Activated CD4-positive, alpha-beta T cell treated with anti-CD3 and anti-CD28 coated beads, Interleukin-2, amount 10 ng/mL, durations not matched to agents 24 days and 14 days (primary cell): ENCODE data around the gene SYNPR. TPM values are rescaled to one million over a fixed set of nuclear protein-coding genes. Genes with fewer than 3 reads are reported as not detected.

Source experiments
- DNase-seq: peaks from one replicate; pipeline ENCODE4 v3.0.0; 2022
- H3K27ac Mint-ChIP-seq: one replicate; pipeline ENCODE4 v1.8.0; 2022; ENCODE audit warnings: mild to moderate bottlenecking, mixed read lengths
- H3K27me3 Mint-ChIP-seq: one replicate; pipeline ENCODE4 v1.8.0; 2022; ENCODE audit warnings: mixed read lengths
- H3K36me3 Mint-ChIP-seq: one replicate; pipeline ENCODE4 v1.8.0; 2022; ENCODE audit warnings: low read depth, mild to moderate bottlenecking, mixed read lengths
- H3K4me1 Mint-ChIP-seq: one replicate; pipeline ENCODE4 v1.8.0; 2021; ENCODE audit warnings: mixed read lengths
- H3K4me3 Mint-ChIP-seq: one replicate; pipeline ENCODE4 v1.8.0; 2022; ENCODE audit warnings: mild to moderate bottlenecking, moderate library complexity, mixed read lengths
- H3K9me3 Mint-ChIP-seq: one replicate; pipeline ENCODE4 v1.8.0; 2021; ENCODE audit warnings: mixed read lengths
- intact Hi-C: fragments of 100-400 bp; cut with micrococcal nuclease; formaldehyde crosslinking; loops from one replicate; pipeline ENCODE4 v1.15.1; 2023
- total RNA-seq: library from RNA; stranded (reverse); gene quantifications from 2 replicates; pipeline ENCODE4 v1.2.3, GENCODE V29; 2022

Gene SYNPR
- total RNA-seq, 1 donor from 2014 or later: not detected

DNA sequence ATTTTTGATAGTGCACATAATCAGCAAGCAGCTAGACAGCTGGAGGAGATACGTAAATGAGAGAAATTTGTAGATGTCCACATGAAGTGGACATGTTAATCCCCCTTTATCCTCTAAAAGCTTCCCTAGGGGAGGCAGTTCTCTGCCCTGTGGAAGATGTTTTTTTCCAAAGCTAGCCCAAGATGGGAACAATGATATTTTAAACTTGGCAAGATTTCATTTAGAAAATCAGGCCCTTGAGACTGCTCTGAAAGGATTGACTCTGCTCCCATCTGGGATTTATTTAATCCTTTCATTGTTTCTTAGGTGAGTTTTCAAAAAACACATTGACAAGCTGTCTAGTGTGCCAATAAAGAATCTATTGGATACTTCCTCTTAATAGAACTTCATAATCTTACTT is 92.0 kb downstream of the SYNPR start:
- intact Hi-C loops: no loop called here
- H3K4me3 Mint-ChIP-seq: no peak overlapping the region
- H3K27me3 Mint-ChIP-seq: no peaks in the 10 kb centered on the region
- no peak for DNase-seq
- H3K36me3 Mint-ChIP-seq: no peaks in the 10 kb centered on the region
- H3K27ac Mint-ChIP-seq: no peak overlapping the region
- no peaks in the 10 kb centered on the region for H3K4me1 Mint-ChIP-seq
- no peaks in the 10 kb centered on the region for H3K9me3 Mint-ChIP-seq

DNA sequence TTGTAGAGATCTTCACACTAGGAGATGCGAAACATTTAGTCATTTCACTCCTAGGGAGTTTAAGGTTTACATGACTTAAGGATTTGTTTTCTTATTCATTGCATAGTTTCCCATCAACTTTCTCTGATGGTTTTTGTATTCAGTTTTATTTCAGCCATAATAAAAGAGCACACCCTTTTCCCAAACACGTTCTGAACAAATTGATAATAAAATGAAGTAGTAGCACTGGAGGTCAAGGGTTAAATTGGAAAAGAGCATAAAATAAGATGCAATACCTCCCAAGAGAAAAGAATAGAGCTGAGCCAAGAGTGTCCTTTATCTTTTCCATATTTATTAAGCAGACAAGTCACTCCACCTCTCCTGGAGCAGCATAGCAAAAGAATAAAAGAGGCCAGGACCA is 104.9 kb downstream of the SYNPR start:
- intact Hi-C loops: no loop called here
- H3K4me1 Mint-ChIP-seq: no peaks in the 10 kb centered on the region
- no peak overlapping the region for H3K27ac Mint-ChIP-seq
- H3K9me3 Mint-ChIP-seq: no peaks in the 10 kb centered on the region
- DNase-seq: no peak
- no peak overlapping the region for H3K4me3 Mint-ChIP-seq
- no peaks in the 10 kb centered on the region for H3K36me3 Mint-ChIP-seq
- no peaks in the 10 kb centered on the region for H3K27me3 Mint-ChIP-seq

DNA sequence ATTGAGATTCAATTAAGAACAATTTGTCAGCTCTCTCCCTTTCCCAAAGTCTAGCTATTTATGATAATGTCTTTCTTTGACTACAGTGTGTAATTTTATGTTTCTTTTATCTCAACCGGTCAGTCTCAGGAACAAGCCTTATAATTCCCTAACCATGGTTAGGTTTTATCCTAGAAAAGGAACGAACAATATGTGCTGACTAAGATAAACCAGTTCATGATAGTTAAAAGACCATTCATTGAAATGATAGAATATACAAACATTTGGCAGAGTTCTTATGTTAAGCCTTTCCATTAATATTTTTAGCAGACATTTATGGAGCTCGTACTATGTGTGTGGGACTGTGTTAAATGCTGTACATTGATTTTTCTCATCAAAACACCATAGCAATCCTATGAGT is 106.3 kb downstream of the SYNPR start:
- no peak overlapping the region for H3K4me3 Mint-ChIP-seq
- no peaks in the 10 kb centered on the region for H3K9me3 Mint-ChIP-seq
- no peaks in the 10 kb centered on the region for H3K4me1 Mint-ChIP-seq
- no peak for DNase-seq
- H3K27me3 Mint-ChIP-seq: no peaks in the 10 kb centered on the region
- intact Hi-C loops: no loop called here
- H3K36me3 Mint-ChIP-seq: no peaks in the 10 kb centered on the region
- no peak overlapping the region for H3K27ac Mint-ChIP-seq

DNA sequence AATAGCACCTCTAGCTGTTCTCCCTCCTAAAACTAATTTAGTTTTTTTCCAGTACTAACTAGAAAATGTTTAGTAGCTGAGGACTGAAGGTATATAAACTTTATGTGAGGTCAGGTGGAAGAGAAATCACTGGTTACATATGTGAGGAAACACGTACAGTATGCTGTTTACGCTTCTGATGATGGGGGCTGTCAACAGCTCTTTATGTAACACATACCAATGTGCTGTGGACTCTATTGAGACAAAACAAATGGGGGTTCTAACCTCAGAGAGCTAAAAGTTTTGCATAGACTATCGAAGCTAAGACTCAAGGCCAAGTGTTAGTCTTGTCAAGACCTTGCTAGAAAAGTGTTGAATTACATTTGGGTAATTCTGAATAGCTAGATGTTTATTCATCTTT is 107.5 kb downstream of the SYNPR start:
- no peak for DNase-seq
- Mint-ChIP-seq H3K27me3 (no peaks in the 10 kb centered on the region), H3K27ac (no peak overlapping the region), H3K4me3 (no peak overlapping the region), H3K9me3 (no peaks in the 10 kb centered on the region), H3K4me1 (no peaks in the 10 kb centered on the region), H3K36me3 (no peaks in the 10 kb centered on the region)
- intact Hi-C loops: no loop called here

DNA sequence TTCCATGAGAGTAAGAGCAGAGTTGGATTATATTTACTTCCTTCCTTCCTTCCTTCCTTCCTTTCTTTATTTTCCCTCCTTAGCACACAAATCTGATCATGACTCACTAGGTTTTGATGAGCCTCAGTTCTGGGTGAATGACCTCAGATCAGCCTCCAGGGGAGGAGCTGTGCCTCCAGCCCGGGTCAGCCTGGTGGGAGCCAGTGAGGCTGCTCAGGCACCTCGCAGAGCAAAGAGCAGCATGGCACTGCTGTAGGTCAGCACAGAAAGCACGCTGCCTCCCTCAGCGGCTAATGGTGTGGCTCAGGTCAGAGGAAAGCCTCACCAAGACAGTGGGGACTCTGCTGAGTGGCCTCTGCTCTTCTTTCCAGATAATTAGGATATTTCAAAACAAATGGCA is 108.5 kb downstream of the SYNPR start:
- Mint-ChIP-seq H3K4me1 (no peaks in the 10 kb centered on the region), H3K4me3 (no peak overlapping the region), H3K9me3 (no peaks in the 10 kb centered on the region), H3K27me3 (no peaks in the 10 kb centered on the region), H3K27ac (no peak overlapping the region), H3K36me3 (no peaks in the 10 kb centered on the region)
- intact Hi-C loops: no loop called here
- DNase-seq: no peak

DNA sequence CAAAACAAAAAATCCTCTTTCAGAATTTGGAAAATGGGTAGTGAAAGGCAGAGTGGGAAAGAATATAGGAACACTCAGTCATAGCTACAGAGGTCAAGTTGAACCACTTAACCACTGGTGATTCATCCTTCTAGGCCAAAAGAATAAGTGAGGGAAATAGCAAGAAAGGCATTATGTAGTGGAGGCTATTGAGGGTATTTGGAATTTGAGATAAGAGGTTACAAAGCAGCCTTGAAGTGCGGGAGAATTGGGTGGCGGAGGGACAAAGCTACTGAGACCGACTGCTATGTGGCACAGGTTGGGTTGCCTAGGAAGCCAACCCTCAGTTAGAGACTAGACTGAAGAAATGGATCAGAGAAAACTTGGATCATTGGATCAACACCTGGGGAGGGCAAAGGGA is 109.5 kb downstream of the SYNPR start:
- Mint-ChIP-seq H3K4me3 (no peak overlapping the region), H3K36me3 (no peaks in the 10 kb centered on the region), H3K27me3 (no peaks in the 10 kb centered on the region), H3K9me3 (no peaks in the 10 kb centered on the region), H3K27ac (no peak overlapping the region), H3K4me1 (no peaks in the 10 kb centered on the region)
- DNase-seq: no peak
- intact Hi-C loops: no loop called here

DNA sequence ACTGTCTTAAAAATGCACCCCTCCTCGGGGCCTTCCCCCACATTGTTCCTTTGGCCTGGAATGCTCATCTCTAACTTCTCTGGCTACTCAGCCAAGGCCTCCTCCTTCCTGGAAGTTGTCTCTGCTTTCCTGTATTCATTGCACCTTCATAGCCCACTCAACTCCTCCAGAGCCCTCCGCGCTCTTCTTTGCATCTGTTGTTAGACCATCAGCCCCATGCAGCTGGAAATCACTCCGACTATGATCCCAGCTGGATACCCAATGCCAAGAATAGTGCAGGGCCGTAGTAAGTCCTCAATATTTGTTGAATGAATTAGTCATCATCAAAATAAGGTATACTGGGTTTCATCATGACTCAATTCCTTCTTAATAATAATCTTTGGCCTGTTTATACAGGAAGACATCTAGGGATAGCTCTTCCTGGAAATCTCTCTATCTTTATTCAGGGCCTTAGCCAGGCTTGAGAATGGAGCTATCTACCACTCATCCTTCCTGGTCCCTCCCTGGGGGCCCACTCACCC is 112.7 kb downstream of the SYNPR start:
- Mint-ChIP-seq H3K27me3 (no peaks in the 10 kb centered on the region), H3K9me3 (no peaks in the 10 kb centered on the region), H3K4me3 (no peak overlapping the region), H3K4me1 (no peaks in the 10 kb centered on the region), H3K36me3 (no peaks in the 10 kb centered on the region), H3K27ac (no peak overlapping the region)
- no peak for DNase-seq
- intact Hi-C loops: no loop called here

DNA sequence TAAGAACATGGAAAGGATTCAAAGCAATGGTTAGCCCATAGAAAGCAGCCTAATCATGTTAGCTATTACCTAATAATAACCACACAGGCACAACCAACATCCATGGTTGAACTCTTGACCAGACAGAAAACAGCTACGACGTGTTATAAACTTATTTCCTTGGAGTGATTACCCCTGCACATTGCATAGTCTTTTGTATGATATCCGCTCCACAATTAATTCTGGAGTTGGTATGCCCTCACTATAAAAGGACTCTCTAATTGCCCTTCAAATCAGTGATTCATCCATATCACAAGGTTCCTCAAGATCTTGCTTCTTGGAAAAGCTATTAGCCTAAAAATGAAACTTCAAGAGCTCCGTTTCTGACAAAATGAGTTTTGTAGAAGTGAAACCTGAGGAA is 117.9 kb downstream of the SYNPR start:
- DNase-seq: no peak
- intact Hi-C loops: no loop called here
- Mint-ChIP-seq H3K9me3 (no peaks in the 10 kb centered on the region), H3K27ac (no peak overlapping the region), H3K27me3 (no peaks in the 10 kb centered on the region), H3K4me3 (no peak overlapping the region), H3K4me1 (no peaks in the 10 kb centered on the region), H3K36me3 (no peaks in the 10 kb centered on the region)

DNA sequence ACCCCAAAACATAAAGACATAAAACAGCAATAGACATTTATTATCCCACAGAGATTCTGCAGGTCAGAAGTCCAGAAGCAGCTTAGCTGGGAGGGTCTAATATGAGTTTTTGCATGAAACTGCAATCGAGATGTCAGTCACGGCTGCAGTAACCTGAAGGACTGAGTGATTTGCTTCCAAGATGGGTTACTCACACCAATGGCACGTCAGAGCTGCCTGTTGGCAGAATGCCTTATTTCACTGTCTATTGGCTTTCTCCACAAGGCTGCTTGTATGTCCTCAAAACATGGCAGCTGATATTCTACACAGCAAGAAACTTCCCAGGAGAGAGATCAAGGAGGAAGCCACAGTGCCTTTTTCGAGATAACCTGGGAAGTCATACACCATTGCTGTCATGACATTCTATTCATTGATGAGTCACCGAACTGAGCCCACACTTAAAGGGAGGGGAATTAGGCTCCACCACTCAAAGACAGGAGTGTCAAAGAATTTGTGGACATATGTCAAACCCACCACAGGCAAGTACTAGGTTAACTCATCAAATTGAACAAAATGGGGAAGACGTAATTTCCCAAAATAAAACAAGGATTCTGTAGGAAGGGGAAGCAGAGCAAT is 122.2 kb downstream of the SYNPR start:
- no peaks in the 10 kb centered on the region for H3K9me3 Mint-ChIP-seq
- no peak overlapping the region for H3K4me3 Mint-ChIP-seq
- H3K27ac Mint-ChIP-seq: no peak overlapping the region
- H3K27me3 Mint-ChIP-seq: no peaks in the 10 kb centered on the region
- H3K4me1 Mint-ChIP-seq: no peaks in the 10 kb centered on the region
- H3K36me3 Mint-ChIP-seq: no peaks in the 10 kb centered on the region
- intact Hi-C loops: no loop called here
- no peak for DNase-seq

DNA sequence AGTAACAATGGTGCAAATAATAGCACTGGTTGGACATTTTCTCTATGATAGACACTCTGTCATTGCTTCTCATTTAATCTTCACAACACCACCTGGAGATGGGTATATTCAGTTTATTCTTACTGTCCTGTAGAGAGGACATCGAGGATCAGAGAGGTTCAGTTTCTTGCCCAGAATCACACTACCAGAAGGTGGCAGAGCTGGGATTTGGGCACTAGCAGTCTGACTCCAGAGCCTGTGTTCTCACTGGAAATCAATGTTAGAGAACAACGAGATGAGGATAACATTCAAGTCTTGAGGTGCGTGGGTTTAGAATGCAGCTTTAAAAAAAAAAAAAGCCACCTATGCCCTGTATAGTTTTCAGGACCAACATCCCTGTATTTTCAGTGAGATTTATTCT is 127.8 kb downstream of the SYNPR start:
- intact Hi-C loops: no loop called here
- Mint-ChIP-seq H3K9me3 (no peaks in the 10 kb centered on the region), H3K27ac (no peak overlapping the region), H3K4me1 (no peaks in the 10 kb centered on the region), H3K4me3 (no peak overlapping the region), H3K36me3 (no peaks in the 10 kb centered on the region), H3K27me3 (no peaks in the 10 kb centered on the region)
- no peak for DNase-seq

DNA sequence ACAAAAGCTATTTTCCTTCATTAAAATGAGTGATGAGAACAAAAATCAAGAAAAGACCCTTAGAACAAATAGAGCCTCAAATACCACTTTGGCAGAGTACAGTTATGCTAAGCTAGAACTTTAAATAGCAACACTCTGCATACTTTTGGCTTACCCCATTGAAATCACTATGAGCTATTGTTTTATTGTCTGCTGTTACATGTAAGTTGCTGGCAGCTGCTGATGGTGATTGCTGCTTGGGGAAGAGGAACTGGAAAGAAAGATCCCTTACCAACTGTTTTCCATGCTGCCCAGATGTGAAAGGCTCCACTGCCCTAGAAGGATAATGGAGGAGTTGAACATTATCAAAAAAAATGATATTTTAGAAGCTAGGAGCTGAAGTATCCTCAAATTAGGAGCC is 135.4 kb downstream of the SYNPR start:
- intact Hi-C loops: no loop called here
- Mint-ChIP-seq H3K27me3 (no peaks in the 10 kb centered on the region), H3K4me1 (no peaks in the 10 kb centered on the region), H3K4me3 (no peak overlapping the region), H3K36me3 (no peaks in the 10 kb centered on the region), H3K9me3 (no peaks in the 10 kb centered on the region), H3K27ac (no peak overlapping the region)
- DNase-seq: no peak

DNA sequence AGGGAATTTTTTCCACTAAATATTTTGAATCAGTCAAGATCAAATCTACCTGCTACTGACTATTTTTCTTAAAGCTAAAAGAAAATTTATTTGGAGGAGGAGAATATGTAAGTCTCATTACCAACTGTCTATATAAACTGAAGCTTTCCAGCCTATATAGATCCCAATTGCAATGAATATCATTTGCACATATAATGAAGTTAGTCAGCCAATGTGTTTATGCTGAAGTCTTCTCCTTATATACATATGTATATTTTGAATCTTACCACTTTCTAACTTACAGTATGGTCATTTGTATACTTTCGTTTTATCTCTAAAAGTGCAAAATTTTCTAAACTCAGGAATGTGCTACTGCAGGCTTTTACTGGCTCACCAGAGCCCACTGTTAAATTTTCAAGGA is 136.5 kb downstream of the SYNPR start:
- no peak overlapping the region for H3K4me3 Mint-ChIP-seq
- intact Hi-C loops: no loop called here
- no peaks in the 10 kb centered on the region for H3K36me3 Mint-ChIP-seq

DNA sequence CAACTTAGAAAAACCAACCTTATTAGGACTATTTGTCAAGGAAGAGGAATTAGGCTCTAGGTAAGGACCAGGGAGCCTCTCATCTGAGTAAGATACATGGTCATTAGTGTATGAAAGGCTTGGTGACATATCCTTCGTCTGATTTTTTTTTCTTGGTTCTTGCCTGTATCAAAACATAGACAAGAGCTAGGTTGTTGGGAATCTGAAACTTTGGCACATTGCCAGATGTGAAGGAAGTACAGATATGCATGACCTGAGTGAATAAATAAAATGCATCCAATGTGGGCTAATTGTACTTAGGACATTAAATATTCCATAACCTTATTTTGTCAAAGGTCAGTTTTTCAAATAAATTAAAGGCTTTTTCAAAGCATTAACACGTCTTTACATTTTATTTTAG is 151.8 kb downstream of the SYNPR start:
- intact Hi-C loops: no loop called here
- H3K4me3 Mint-ChIP-seq: no peak overlapping the region
- no peaks in the 10 kb centered on the region for H3K27me3 Mint-ChIP-seq
- no peak overlapping the region for H3K27ac Mint-ChIP-seq
- H3K4me1 Mint-ChIP-seq: no peaks in the 10 kb centered on the region
- no peaks in the 10 kb centered on the region for H3K9me3 Mint-ChIP-seq
- H3K36me3 Mint-ChIP-seq: no peaks in the 10 kb centered on the region
- DNase-seq: no peak

More for the DNA sequence above, 136.5 kb downstream of the SYNPR start:
- Mint-ChIP-seq H3K27me3 (no peaks in the 10 kb centered on the region), H3K9me3 (no peaks in the 10 kb centered on the region), H3K27ac (no peak overlapping the region), H3K4me1 (no peaks in the 10 kb centered on the region)
- DNase-seq: no peak

DNA sequence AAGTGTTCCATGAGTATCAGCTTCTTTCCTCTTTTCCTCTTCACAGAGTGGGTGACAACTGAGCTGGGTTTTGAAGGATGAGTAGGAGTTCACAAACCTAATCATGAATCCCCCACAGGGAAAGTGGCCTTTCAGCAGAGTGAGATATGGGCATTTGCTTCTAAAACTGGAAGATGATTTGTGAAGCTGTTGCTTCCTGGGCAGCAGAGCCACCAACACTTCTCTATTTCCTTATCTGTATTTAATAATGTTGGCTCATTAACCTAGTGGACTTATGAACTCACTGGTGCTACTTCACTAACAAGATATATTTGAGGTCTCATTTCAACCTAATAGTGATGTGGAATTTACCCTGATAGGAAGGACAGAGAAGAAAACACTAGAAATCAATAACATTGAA is 152.8 kb downstream of the SYNPR start:
- Mint-ChIP-seq H3K36me3 (no peaks in the 10 kb centered on the region), H3K4me3 (no peak overlapping the region), H3K27me3 (no peaks in the 10 kb centered on the region), H3K9me3 (no peaks in the 10 kb centered on the region), H3K4me1 (no peaks in the 10 kb centered on the region), H3K27ac (no peak overlapping the region)
- intact Hi-C loops: no loop called here
- no peak for DNase-seq

DNA sequence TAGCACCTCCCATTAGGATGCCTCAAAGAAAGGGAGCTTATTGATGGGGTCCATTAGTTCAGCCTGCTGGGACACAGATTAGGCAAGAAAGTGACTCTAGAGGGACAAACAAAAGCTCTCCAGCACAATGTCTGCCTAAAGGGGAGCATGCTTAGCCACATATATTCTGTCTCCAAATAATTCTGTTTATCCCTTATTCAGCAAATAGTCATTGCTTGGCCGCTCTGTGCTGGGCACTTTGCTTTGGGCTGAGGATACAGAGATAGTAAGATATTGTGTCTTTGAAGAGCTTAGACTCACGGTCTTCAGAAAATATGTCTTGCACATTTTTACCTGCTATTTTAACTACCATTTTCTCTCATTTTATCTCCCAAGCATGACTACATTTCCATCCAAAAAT is 159.8 kb downstream of the SYNPR start:
- Mint-ChIP-seq H3K4me3 (no peak overlapping the region), H3K27ac (no peak overlapping the region), H3K9me3 (no peaks in the 10 kb centered on the region), H3K4me1 (no peaks in the 10 kb centered on the region), H3K36me3 (no peaks in the 10 kb centered on the region), H3K27me3 (no peaks in the 10 kb centered on the region)
- no peak for DNase-seq
- intact Hi-C loops: no loop called here
